ENCODE measurements around the gene TEX9.

DNA sequence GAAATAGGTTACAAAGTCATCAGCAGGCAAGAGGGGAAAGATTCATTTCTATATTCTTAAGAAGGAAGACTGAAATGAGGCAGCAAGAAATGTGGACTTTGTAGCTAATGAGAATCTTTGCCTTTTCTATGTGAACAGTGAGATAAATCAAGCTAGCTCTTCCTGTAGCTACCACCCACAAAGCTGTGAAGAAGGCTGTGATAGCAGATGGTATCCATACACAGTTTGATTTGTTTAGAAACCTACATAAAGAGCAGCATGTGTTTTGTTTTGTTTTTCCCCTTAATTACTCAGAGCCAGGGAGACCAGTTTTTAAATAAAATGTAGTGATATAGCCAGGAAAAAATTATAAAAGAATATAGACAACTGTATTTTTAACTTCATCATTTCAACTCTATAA is 45.5 kb downstream of the TEX9 start:
- no peak for TF ChIP-seq ZNF70 (CRISPR knock-in tag; IDR thresholded peaks at IDR 0.05)
- TF ChIP-seq ZFP3 (CRISPR knock-in tag; IDR thresholded peaks at IDR 0.05): no peak
- no peak for TF ChIP-seq OSR1 (CRISPR knock-in tag; IDR thresholded peaks at IDR 0.05)
- no peak for TF ChIP-seq ARNTL (CRISPR knock-in tag; IDR thresholded peaks at IDR 0.05; ENCODE audit: borderline replicate concordance, low read depth)
- no peak for TF ChIP-seq ZNF565 (CRISPR knock-in tag; conservative IDR thresholded peaks at IDR 0.05; ENCODE audit: low read depth)
- TF ChIP-seq PATZ1 (CRISPR knock-in tag; IDR thresholded peaks at IDR 0.05; ENCODE audit: borderline replicate concordance): no peak
- TF ChIP-seq CSRNP3 (CRISPR knock-in tag; IDR thresholded peaks at IDR 0.05): no peak
- TF ChIP-seq, protein P1, sequence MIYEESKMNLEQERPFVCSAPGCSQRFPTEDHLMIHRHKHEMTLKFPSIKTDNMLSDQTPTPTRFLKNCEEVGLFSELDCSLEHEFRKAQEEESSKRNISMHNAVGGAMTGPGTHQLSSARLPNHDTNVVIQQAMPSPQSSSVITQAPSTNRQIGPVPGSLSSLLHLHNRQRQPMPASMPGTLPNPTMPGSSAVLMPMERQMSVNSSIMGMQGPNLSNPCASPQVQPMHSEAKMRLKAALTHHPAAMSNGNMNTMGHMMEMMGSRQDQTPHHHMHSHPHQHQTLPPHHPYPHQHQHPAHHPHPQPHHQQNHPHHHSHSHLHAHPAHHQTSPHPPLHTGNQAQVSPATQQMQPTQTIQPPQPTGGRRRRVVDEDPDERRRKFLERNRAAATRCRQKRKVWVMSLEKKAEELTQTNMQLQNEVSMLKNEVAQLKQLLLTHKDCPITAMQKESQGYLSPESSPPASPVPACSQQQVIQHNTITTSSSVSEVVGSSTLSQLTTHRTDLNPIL (CRISPR knock-in tag; IDR thresholded peaks at IDR 0.05; ENCODE audit: low read depth): no peak
